GM19240 (cell line): ENCODE data around the gene DPEP3.
A peak's percentile ranks its signal among the peaks of the same experiment; 100 is the strongest.
"Not testable (repeated sequence)": the region's sequence is repeated elsewhere in the genome, so short reads cannot be mapped to it uniquely, and the experiment has no call there.

Experiments used
- DNase-seq: peaks from one replicate; pipeline ENCODE4 v3.0.0; 2011; ENCODE audit warnings: low spot score; ENCODE audit not compliant: insufficient read length

DPEP3 gene

DNA sequence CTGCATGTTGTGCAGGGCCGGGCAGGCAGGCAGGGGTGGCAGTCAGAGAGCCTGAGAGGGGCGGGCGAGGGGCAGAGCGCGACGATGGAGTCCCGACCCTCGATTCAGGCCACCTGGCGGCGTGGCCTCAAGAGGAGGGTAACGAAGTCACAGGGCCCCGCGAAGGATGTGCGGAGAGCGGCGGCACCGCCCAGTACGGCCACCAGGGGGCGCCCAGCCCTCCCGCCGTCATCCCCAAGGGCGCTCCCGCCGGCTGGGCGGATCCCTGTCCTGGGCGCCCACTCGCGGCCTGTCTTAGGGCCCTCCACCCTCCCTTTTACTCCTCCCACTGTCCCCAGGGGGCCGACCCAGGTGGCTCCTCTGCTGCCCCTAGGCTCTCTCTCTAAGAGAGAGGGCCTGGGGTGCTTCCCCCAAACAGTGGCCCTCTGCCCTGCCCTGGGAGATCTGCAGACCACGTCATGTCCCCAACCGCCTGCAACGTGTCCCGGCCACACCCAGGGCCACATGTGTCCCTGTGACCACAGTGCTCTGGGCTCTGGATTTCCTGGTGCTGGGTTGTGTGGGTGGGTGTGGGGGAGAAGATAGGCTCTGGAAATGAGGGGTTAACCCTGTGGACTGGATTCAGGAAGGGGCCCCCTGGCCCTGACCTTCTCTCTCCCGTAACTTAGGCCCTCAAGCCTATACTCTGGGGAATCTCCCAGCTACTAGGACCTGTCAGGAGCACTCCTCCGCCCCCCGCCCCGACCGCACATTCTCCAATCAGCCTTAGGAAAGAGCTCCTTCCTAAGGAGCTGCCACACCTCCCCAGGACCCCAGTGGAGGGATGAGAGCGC is 13.1 kb upstream of the DPEP3 start:
- peak; percentile 82 for DNase-seq

DNA sequence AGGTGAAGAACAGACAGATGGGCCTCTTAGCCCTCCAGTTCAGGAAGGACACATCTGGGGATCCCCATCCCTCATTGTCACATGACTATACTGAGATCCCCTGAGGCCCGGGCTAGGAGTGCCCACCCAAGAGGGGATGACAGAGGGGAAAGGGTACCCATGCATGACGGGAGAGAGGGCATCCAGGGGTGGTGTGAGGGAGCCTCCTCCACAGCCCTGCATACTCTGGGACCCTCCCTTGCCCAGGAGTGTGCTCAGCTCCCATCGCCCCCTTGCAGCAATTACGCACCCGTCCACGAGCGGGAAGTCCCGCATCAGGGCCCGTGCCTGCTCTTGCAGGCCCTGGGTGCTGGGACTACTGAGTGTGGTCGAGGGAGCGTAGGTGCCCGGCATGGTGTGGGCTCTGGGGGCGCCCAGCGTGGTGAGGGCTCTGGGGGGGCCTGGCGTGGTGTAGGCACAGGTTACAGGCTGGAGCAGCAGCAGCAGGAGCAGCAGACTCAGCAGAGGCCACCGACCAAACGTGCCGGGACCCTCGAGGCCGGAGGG is 12.4 kb upstream of the DPEP3 start:
- DNase-seq: no peak

DNA sequence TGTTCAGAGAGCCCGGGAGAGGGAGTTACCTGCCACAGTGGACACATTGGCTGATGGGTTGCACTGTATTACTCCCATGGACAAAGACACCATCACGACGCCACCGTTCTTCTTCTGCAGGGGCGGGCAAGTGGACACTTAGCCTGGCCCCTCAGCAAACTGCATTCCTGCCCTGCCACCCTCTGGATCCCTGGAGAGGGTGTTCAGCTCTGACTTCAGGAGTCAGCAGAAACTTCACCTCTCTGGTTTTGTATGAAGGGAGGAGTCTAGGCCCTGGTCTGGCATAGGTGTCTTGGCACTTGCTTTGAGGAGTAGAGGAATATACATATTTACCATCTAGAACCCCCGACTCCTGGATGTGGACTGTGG is 9.7 kb upstream of the DPEP3 start:
- no peak for DNase-seq

DNA sequence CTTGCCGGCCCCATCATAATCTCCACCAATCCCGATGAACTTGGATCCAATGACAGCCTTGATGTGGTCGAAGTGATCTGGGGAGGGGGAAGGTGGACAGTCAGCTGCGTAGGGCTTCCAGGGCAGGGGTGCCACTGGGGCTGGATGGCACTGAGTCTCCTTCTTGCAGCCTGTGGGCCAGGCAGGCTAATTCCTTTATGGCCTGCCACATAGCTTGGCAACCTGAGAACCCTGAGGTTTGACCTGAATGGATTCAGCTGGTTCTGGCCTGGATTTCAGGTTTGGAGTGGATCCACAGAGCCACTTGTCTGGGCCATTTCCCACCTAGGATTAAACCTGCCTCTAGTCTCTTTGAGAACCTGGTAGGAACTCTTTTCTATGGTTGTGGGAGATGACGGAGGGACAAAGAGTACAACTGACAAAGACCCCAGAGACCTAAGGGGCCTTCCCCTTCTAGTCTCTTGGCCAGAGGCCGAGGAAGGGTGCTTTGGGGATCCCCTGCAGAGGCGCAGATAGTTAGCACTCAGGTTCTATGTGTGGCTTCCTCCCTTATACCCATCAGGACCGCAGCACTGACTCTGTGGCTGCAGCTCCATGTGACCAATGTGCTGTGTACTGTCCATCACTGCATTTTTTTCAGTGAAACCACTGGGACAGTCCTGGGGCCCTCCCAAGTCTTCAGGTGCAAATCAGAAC is 9.2 kb upstream of the DPEP3 start:
- DNase-seq: no peak

DNA sequence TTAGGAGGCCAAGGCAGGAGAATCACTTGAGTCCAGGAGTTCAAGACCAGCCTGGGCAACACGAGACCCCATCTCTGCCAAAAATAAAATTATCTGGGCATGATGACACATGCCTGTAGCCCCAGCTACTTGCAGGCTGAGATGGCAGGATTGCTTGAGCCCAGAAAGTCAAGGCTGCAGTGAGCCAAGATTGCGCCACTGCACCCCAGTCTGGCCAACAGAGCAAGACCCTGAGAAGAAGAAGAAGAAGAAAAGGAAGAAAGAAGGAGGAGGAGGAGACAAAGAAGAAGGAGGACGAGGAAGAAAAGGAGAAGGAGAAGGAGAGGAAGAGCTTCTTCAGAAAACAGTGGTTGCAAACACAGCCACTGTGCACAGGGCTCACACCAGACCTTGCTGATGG is 8.4 kb upstream of the DPEP3 start:
- DNase-seq: no peak

DNA sequence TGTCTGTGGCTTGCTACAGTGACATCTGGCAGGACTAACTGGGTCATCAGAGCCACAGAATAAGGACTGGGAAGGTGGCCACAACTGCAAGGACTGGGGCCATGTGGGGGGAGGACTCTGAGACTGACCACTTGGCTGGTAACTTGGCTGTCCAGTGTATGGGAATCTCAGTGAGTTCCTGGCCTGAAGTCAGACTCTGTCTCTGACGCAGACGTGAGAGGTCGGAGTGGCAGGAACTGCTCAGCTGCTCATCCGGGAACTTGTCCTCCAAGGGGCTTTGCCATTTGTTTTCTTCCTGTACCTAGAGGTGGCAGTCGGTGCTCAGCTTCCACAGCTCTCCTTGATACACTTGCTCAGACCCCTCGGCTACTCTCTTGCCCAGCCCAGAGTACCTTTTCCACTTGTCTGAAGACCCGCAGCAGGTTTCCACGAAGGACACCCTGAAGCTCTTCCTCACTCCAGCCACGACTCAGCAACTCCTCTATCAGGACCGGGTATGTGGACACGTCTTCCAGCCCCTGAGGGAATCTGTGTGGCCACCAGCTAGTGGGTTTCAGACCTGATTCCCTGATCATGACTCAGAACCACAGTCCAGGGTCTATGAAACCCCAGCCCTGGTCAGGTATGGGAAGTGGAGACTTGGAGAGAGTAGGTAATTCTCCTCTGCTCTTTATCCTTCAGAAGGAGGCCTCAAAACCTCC is 7.3 kb upstream of the DPEP3 start:
- no peak for DNase-seq

DNA sequence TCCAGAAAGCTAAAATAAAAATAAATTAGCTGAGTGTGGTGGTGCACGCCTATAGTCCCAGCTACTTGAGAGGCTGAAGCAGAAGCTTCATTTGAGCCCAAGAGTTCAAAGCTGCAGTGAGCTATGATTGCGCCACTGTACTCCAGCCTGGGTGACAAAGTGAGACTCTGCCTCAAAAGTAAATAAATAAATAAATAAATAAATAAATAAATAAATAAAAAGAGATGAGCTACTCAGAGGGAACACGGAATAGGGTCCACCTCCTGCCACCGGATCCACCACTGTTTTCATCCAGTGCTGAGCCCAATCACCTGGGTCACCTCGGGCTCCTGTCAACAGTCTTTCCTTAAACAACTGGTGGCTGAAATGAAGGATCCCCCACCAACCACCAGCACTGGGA is 6.7 kb upstream of the DPEP3 start:
- no peak for DNase-seq

DNA sequence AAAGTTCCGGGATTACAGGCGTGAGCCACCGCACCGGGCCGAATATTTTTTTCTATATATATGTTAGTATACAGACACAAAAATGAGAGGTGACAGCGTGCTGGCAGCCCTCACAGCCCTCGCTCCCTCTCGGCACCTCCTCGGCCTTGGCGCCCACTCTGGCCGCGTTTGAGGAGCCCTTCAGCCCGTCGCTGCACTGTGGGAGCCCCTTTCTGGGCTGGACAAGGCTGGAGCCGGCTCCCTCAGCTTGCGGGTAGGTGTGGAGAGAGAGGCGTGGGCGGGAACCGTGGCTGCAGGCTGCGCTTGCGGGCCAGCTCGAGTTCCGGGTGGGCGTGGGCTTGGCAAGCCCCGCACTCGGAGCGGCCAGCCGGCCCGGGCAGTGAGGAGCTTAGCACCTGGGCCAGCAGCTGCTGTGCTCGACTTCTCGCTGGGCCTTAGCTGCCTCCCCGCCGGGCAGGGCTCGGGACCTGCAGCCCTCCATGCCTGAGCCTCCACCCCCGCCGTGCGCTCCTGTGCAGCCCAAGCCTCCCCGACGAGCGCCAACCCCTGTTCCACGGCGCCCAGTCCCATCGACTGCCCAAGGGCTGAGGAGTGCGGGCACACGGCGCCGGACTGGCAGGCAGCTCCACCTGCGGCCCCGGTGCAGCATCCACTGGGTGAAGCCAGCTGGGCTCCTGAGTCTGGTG is 1.9 kb upstream of the DPEP3 start:
- no peak for DNase-seq

DNA sequence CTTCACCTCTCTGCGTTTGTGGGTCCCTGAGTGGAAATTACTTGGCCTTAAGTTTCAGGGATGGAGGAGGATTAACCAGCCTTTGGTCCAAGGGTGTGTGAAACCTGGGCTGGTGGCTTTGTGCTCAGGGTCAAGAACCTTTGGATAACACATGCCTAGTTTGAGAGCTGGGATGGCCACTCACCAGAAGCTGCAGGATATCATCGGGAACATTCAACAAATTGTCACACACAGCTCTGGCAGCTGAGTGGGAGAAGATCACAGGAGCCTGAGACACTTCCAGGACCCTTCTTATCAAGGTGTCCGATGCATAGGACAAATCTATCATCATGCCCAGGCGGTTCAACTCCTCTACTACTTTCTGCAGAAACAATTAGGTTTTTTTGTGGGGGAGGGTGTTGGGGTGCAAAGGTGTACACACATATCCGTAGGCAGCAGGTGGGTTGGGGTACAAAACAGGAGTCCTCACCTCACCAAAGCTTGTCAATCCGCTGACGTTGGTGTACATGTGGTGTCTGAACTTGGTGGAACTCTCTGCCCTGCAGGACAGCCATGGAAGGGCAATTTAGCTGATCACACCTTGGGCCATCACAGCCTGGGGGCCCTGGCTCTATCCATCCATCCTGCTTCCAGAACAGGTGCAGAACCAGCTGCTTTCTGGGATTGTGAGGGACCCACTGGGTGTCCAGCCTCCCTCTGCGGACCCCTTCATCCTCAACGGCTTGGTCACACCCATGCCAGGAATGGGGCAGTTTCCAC is 2.7 kb downstream of the DPEP3 start:
- DNase-seq: no peak

DNA sequence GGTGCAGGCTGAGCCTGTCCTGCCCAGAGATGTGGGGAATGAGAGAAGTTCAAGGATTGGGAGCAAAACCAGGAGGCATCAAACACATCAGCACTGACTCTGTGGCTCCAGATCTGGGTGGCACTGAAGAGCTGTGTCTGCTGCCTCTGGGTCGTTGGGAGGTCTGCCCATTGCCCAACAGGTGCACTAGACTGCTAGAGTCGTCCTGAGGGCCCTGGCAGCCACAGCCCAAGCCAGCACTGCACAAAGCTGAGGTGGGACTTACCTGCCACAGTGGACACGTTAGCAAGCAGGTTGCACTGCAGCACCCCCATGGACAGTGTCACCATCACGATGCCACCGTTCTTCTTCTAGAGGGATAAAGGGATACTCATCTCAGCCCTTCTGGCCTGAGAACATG is 3.3 kb downstream of the DPEP3 start:
- no peak for DNase-seq

DNA sequence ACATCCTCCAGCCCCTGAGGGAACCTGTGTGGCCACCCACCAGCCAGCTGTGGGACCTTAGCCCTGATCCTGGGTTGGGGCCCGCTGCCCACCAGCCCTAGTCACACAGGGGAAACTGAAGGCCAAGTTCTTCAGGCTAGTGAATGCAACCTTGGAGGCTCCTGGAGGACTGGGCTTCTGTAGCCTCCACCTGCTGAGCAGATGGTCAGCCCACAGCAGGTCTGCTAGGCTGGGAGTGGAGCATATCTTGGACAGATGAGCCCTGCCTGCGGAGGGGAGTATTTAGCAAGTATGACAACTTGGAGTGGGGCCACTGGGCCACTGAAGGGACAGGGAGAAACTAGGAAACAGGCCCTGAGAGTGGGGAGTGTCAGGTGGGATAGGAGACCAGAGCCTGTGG is 4.1 kb downstream of the DPEP3 start:
- no peak for DNase-seq

DNA sequence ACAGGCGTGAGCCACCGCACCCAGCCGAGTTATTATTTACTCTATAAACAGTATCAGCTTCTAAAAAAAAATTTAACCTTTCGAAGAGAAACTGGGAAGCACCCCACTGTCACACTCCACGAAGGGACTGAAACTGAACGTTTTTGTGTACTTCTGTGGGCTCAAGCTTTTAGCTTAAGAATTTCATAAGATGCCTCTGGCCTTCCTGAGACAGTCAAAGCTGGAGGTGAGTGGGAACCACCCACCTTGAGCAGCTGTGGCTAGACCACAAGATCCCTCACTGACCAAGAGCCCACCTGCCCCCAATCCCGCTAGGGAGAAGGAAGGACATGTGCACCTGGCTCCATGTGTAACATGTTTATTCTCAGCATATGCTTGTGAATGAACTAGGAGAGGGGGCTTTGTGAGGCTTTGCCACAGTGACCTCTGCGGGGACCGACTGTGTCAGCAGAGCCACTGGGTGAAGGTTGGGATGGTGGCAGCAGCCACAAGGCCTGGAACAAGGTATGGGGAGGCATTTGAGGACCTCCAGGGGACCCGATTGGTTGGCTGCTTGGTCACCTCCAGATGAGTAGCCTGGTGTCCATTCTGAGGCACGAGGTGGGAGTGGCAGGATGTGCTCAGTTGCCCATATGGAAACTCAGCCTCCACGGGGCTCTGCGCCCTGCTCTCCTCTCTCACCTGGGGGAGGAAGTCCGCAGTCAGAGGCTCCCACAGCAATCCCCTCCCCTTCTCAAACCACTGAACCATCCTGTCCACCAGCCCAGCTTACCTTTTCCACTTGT is 4.8 kb downstream of the DPEP3 start:
- DNase-seq: no peak

DNA sequence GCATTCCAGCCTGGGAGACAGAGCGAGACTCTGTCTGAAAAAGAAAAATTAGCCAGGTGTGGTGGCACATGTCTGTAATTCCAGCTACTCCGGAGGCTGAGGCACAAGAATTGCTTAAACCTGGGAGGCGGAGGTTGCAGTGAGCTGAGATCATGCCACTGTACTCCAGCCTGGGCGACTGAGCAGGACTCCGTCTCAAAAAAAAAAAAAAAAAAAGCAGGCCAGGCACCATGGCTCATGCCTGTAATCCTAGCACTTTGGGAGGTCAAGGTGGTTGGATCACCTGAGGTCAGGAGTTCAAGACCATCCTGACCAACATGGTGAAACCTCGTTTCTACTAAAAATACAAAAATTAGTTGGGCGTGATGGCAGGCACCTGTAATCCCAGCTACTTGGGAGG is 8.0 kb downstream of the DPEP3 start:
- not testable (repeated sequence) for DNase-seq

DNA sequence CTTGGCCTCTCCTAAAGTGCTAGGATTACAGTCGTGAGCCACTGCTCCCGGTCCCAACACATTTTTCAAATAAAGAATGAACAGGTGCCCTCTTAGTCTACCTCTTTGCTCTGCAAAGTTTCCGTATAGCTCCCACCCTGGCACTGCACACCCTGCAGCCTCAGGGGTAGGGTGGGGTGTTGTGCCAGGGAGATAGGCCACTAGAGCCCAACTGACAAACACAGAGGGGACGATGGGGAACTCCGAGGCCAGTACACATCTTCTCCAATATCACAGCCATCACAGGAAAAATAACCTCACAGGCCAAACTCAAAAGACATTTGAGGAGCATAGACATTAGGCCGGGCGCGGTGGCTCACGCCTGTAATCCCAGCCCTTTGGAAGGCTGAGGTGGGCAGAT is 9.2 kb downstream of the DPEP3 start:
- DNase-seq: no peak

DNA sequence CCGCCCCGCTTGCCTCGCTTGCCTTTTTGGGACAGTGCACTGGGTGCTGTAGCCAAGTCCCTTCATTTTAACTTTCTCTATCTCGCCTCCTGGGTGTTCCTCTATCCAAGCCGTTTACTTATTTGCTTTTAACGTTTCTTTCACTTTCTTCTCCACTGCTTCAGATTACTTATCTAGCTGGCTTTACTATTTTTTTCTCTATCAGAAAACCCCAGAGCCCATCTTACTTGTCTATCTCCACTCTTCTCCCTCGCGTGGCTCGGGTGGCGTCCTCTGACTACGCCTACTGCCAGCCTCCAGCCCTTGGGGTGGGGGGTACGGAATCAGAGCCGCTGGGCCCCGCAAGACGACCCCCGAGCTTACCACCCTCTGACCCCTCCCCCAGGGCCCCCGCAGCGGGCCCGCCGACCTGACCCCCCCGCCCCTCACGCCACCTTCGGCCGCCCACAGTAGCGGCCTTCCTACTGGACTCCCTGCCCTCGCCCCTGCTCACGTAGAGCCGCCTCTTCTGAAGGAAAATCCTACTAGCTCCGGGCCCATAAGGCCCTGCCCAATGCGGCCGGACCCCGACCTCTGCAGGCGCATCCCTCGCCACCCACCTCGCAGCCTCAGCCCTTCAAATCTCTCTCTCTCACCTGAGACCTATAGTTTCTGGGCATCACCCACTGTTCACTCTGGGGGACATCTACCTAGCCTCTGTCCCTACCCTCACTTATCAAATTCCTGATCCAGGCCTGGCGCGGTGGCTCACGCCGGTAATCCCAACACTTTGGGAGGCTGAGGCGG is 10.9 kb downstream of the DPEP3 start:
- no peak for DNase-seq

DNA sequence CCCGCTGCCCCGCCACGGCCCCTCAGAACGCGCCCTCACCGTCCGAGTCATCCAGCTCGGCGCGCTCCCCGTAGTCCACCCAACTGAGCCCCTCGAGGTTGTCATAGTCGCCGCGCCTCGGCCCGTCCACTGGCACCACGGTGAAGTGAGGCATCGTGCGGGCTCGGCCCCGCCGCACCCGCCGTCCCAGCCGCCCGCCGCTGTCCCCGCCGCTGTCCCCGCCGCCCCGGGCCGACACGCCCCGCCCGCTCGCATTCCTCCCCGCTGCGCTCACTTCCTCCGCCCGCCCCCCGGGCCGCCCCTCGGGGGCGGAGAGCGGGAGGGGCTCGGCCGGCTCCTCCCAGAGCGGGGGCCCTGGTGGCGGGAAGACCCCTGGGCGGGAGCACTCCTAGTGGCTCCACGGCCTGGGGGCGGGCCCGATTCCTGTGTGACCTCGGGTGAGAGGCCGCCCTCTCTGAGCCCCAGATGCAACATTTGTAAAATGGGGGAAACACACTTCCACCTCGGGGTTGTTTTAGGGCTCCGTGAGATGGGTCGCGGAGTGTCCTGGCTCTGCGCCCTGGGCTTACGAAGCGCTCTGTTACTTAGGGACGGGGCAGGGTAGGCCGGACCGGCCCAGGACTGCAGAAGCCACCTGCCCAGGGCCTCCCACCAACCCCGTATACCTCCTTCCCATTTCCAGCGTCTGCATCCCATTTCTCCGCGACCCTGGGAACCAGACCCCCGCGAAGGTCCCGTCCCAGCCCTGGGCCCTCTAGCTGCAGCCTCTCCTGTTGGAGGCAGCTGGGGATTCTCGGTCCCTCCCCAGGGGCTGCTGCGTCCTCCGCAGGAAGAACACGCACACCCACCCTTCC is 11.7 kb downstream of the DPEP3 start, which contains the start of gene SLC12A4:
Gene SLC12A4, minus strand, starts transcription at position 238 of the 854 bp plus-strand sequence. Its CDS starts 84 bp downstream, at position 154.
- DNase-seq: peak; percentile 93

DNA sequence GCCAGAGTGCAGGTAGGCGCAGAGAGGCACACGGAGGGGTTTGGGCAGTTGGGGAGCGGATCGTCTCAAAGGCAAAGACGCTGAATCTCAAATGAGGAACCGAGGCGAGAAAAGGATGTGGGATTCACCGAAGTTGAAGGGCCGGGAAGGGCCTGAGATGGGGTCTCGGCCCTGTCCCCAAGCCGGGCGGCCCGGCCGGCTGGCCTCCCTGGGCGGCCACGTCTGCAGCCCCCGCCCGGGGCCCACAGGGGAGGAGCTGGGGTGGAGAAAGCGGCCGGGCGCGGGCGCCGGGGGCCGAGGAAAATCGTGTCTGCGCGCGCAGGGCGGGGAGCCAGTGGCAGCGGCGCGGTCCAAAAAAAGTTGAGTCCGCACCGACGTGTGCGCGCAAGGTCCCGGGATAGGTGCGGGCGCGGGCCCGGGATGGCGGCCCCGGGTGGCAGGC is 12.3 kb downstream of the DPEP3 start:
- DNase-seq: no peak
